HG03558 (cell line): ENCODE results near the gene TPD52L2.
"Not testable (repeated sequence)": the region's sequence is repeated elsewhere in the genome, so short reads cannot be mapped to it uniquely, and the experiment has no call there.

ENCODE experiments used
- ATAC-seq: cut with Tn5 transposase; IDR thresholded peaks from one replicate; pipeline ENCODE4 v1.9.1; 2021; ENCODE audit warnings: moderate number of reproducible peaks; ENCODE audit not compliant: unreplicated experiment; ENCODE audit errors: extremely low read depth

TPD52L2 gene

GRCh38 chr20:63877755-63878470 lies 12.8 kb downstream of the TPD52L2 start:
- no peak for ATAC-seq

GRCh38 chr20:63878899-63879663 lies 14.0 kb downstream of the TPD52L2 start:
- ATAC-seq, result no peak

GRCh38 chr20:63880901-63881300 lies 15.8 kb downstream of the TPD52L2 start:
- not testable (repeated sequence) for ATAC-seq

GRCh38 chr20:63881451-63882226 lies 16.6 kb downstream of the TPD52L2 start:
- ATAC-seq, result no peak

- ATAC-seq, result no peak
Measured at GRCh38 chr20:63882257-63883200, 17.5 kb downstream of the TPD52L2 start.

- no peak for ATAC-seq
Measured at GRCh38 chr20:63883201-63883593, 18.1 kb downstream of the TPD52L2 start.

- no peak for ATAC-seq
Measured at GRCh38 chr20:63884506-63885263, 19.6 kb downstream of the TPD52L2 start.

GRCh38 chr20:63885264-63886053 lies 20.4 kb downstream of the TPD52L2 start:
- no peak for ATAC-seq

- ATAC-seq, result no peak
Measured at GRCh38 chr20:63886054-63886419, 21.0 kb downstream of the TPD52L2 start.

GRCh38 chr20:63886921-63887320 lies 21.9 kb downstream of the TPD52L2 start:
- ATAC-seq, result no peak

- no peak for ATAC-seq
Measured at GRCh38 chr20:63889241-63890200, 24.5 kb downstream of the TPD52L2 start.

GRCh38 chr20:63890201-63890576 lies 25.1 kb downstream of the TPD52L2 start:
- no peak for ATAC-seq

- ATAC-seq, result no peak
Measured at GRCh38 chr20:63890616-63891015, 25.5 kb downstream of the TPD52L2 start.

GRCh38 chr20:63891061-63892002 lies 26.3 kb downstream of the TPD52L2 start:
- no peak for ATAC-seq

- no peak for ATAC-seq
Measured at GRCh38 chr20:63892402-63892801, 27.3 kb downstream of the TPD52L2 start.

- no peak for ATAC-seq
Measured at GRCh38 chr20:63893999-63894357, 28.9 kb downstream of the TPD52L2 start.
